ENCODE measurements around the gene SCG5. TPM values are rescaled to one million over a fixed set of nuclear protein-coding genes. Genes with fewer than 3 reads are reported as not detected.

Gene SCG5
- polyA plus RNA-seq, 1 of the 3 experiments (the other 2 are of a cell fraction): 11.0 TPM

GRCh38 chr15:32676169-32676568 is 34.7 kb downstream of the SCG5 start:
- 72% methylated on average over 2 of the region's 2 CpGs for WGBS (ENCODE audit: low lambda C conversion rate)
- no peaks in the 10 kb centered on the region for H3K79me2 ChIP-seq (ENCODE audit: insufficient read depth)
- no peaks in the 10 kb centered on the region for H3K9me3 ChIP-seq
- no peak overlapping the region for H3K27ac ChIP-seq (ENCODE audit: low read depth in 2 of 2, low read length in 1 of 2)
- no peak overlapping the region for H3K4me3 ChIP-seq (ENCODE audit: low read depth in 2 of 2, low read length in 1 of 2)
- H3K9me2 ChIP-seq: no peaks in the 10 kb centered on the region
- no peak overlapping the region for H3K4me2 ChIP-seq
- TF ChIP-seq YY1 (IDR thresholded peaks at IDR 0.05; ENCODE audit: low read depth): no peak
- TF ChIP-seq MAX (IDR thresholded peaks at IDR 0.05; ENCODE audit: low read depth): no peak
- no peak for TF ChIP-seq MXI1 (IDR thresholded peaks at IDR 0.05; ENCODE audit: low read depth, low read length)
- no peak for TF ChIP-seq SMC3 (IDR thresholded peaks at IDR 0.05; ENCODE audit: low read depth, low read length)
- no peak for TF ChIP-seq NRF1 (IDR thresholded peaks at IDR 0.05; ENCODE audit: low read depth, low read length)
- TF ChIP-seq TCF12 (IDR thresholded peaks at IDR 0.05): no peak
- TF ChIP-seq USF2 (IDR thresholded peaks at IDR 0.05; ENCODE audit: borderline replicate concordance, low read depth, low read length): no peak
- TF ChIP-seq CTCF (IDR thresholded peaks at IDR 0.05): no peak
- TF ChIP-seq POLR2AphosphoS5 (IDR thresholded peaks at IDR 0.05; ENCODE audit: low read depth, low read length): no peak
- no peak for TF ChIP-seq ZBTB33 (IDR thresholded peaks at IDR 0.05; ENCODE audit: borderline replicate concordance, low read depth)
- no peak for TF ChIP-seq IRF3 (IDR thresholded peaks at IDR 0.05; ENCODE audit: low read depth, low read length)
- no peaks in the 10 kb centered on the region for H3K27me3 ChIP-seq (ENCODE audit: insufficient read depth)
- no peak for DNase-seq
- H2AFZ ChIP-seq (ENCODE audit: low read depth): no peak overlapping the region
- no peak overlapping the region for H3K9ac ChIP-seq
- H3K36me3 ChIP-seq (replicated peaks in 1 of 2; ENCODE audit: control insufficient read depth in 1 of 2, insufficient read depth in 2 of 2, low read length in 1 of 2): no peaks in the 10 kb centered on the region
- no peaks in the 10 kb centered on the region for H3K4me1 ChIP-seq (ENCODE audit: control insufficient read depth in 1 of 2, insufficient read depth in 2 of 2, low read depth in 1 of 2, low read length in 1 of 2)
- ChIA-PET CTCF (interaction anchor here (0.8 to 1.4 kb wide), 3 partner anchors 14 to 24 kb away, joined by 3 to 7 read pairs (median 4); no protein-coding TSS in a partner anchor), POLR2A (no interaction called here)
- no peaks in the 10 kb centered on the region for H3F3A ChIP-seq (replicated peaks; ENCODE audit: insufficient read depth)
- H4K20me1 ChIP-seq (ENCODE audit: insufficient read depth): no peaks in the 10 kb centered on the region

Measured in SK-N-SH (cell line).